ENCODE measurements around the gene SLC2A4. TPM values are rescaled to one million over a fixed set of nuclear protein-coding genes. Genes with fewer than 3 reads are reported as not detected.
A peak's percentile ranks its signal among the peaks of the same experiment; 100 is the strongest.

SLC2A4 gene
- total and polyA plus RNA-seq, 2 donors from 2014 or later = 2.8 to 4.2 TPM

DNA sequence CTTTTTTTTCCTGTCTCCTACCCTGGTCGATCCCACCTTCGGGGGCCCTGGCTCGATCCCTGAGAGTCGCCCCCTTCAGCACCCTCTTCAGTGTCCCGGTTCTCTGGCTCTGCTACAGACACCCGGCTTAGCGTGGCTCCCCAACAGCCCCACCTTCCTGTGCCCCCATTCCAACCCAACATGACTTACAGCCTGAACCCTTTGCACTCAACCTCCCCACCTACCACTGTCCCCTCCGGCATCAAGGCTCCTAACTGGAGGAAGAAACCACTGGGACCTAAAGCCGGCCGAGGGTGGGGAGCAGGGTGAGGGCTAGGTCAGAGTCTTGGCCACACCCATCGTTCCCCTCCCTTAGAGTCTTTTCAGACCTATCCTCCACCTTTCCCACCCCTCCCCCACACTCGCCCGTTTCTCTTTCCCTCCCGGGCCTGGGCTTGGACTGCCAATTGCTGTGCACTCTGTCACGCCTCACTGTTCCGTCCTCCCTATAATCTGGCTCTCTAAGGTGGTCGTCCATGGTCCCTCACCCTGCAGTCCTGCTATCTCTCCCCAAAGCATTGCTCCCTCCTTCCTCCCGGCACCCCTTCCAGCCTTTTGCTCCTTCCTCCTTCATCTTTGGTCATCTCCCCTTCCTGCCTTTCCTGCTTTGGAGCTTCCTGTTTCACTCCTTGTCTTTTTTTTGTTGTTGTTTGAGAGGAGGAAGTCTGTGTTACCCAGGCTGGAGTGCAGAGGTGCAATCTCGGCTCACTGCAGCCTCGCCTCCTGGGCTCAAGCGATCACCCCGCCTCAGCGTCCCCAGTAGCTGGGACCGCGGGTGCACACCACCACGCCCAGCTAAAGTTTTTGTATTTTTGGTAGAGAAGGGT lies 18.4 kb upstream of the SLC2A4 start:
- no peaks in the 10 kb centered on the region for H3K27me3 ChIP-seq (ENCODE audit: control insufficient read depth, insufficient read depth, low read length)
- FAIRE-seq = no peak
- peaks cover 0 to 2% (median 0%) of the 10 kb centered on the region in 3 donors for H3K36me3 ChIP-seq (ENCODE audit: control insufficient read depth in 2 of 3, insufficient read depth in 3 of 3, low read length in 3 of 3)
- no peaks in the 10 kb centered on the region for H3K9me3 ChIP-seq (ENCODE audit: control insufficient read depth in 2 of 3, insufficient read depth in 1 of 3, low read length in 3 of 3)
- peaks cover 0 to 21% (median 3%) of the 10 kb centered on the region in 3 donors for H3K4me1 ChIP-seq (ENCODE audit: control insufficient read depth in 2 of 3, insufficient read depth in 2 of 3, low read depth in 1 of 3, low read length in 3 of 3)
- peak overlapping the region; percentile 88 to 89 for H3K27ac ChIP-seq (ENCODE audit: low read depth in 2 of 2, low read length in 2 of 2)
- peak overlapping the region; percentile 53 to 74 (median 72) for H3K4me3 ChIP-seq (ENCODE audit: low read length in 3 of 3)
- peak overlapping the region; percentile 46 to 77 (median 49) for H3K9ac ChIP-seq (ENCODE audit: low read length in 3 of 3)
- intact Hi-C loops (cut with DNase I) = no loop called here
- TF ChIP-seq, protein P1, sequence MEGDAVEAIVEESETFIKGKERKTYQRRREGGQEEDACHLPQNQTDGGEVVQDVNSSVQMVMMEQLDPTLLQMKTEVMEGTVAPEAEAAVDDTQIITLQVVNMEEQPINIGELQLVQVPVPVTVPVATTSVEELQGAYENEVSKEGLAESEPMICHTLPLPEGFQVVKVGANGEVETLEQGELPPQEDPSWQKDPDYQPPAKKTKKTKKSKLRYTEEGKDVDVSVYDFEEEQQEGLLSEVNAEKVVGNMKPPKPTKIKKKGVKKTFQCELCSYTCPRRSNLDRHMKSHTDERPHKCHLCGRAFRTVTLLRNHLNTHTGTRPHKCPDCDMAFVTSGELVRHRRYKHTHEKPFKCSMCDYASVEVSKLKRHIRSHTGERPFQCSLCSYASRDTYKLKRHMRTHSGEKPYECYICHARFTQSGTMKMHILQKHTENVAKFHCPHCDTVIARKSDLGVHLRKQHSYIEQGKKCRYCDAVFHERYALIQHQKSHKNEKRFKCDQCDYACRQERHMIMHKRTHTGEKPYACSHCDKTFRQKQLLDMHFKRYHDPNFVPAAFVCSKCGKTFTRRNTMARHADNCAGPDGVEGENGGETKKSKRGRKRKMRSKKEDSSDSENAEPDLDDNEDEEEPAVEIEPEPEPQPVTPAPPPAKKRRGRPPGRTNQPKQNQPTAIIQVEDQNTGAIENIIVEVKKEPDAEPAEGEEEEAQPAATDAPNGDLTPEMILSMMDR (IDR thresholded peaks at IDR 0.05; ENCODE audit: borderline replicate concordance, extremely low read depth, insufficient read depth) = no peak
- peak; percentile 78 to 91 (median 87) for DNase-seq

- no peak for FAIRE-seq
- Histone ChIP-seq H3K4me1 (ENCODE audit: control insufficient read depth in 2 of 3, insufficient read depth in 2 of 3, low read depth in 1 of 3, low read length in 3 of 3) (peaks cover 0 to 21% (median 3%) of the 10 kb centered on the region in 3 donors), H3K27me3 (ENCODE audit: control insufficient read depth, insufficient read depth, low read length) (no peaks in the 10 kb centered on the region), H3K9ac (ENCODE audit: low read length in 3 of 3) (no peak overlapping the region), H3K36me3 (ENCODE audit: control insufficient read depth in 2 of 3, insufficient read depth in 3 of 3, low read length in 3 of 3) (peaks cover 0 to 2% (median 0%) of the 10 kb centered on the region in 3 donors), H3K27ac (ENCODE audit: low read depth in 2 of 2, low read length in 2 of 2) (peak overlapping the region; percentile 88 to 89), H3K4me3 (ENCODE audit: low read length in 3 of 3) (peak overlapping the region in 1 of 3 donors; percentile 74), H3K9me3 (ENCODE audit: control insufficient read depth in 2 of 3, insufficient read depth in 1 of 3, low read length in 3 of 3) (no peaks in the 10 kb centered on the region)
- DNase-seq = no peak
- TF ChIP-seq, protein P1 (IDR thresholded peaks at IDR 0.05; ENCODE audit: borderline replicate concordance, extremely low read depth, insufficient read depth) = no peak
- intact Hi-C loops (cut with DNase I) = no loop called here
These were observed 17.8 kb upstream of the SLC2A4 start for GRCh38 chr17:7263801-7264078.

- H3K4me1 ChIP-seq (ENCODE audit: control insufficient read depth in 2 of 3, insufficient read depth in 2 of 3, low read depth in 1 of 3, low read length in 3 of 3) = peaks cover 0 to 11% (median 0%) of the 10 kb centered on the region in 3 donors
- H3K27me3 ChIP-seq (ENCODE audit: control insufficient read depth, insufficient read depth, low read length) = no peaks in the 10 kb centered on the region
- no peaks in the 10 kb centered on the region for H3K9me3 ChIP-seq (ENCODE audit: control insufficient read depth in 2 of 3, insufficient read depth in 1 of 3, low read length in 3 of 3)
- TF ChIP-seq, protein P1 (IDR thresholded peaks at IDR 0.05; ENCODE audit: borderline replicate concordance, extremely low read depth, insufficient read depth) = no peak
- DNase-seq (no peak), FAIRE-seq (no peak)
- H3K9ac ChIP-seq (ENCODE audit: low read length in 3 of 3) = no peak overlapping the region
- H3K4me3 ChIP-seq (ENCODE audit: low read length in 3 of 3) = no peak overlapping the region
- H3K27ac ChIP-seq (ENCODE audit: low read depth in 2 of 2, low read length in 2 of 2) = no peak overlapping the region
- intact Hi-C loops (cut with DNase I) = no loop called here
- no peaks in the 10 kb centered on the region for H3K36me3 ChIP-seq (ENCODE audit: control insufficient read depth in 2 of 3, insufficient read depth in 3 of 3, low read length in 3 of 3)
These were observed 14.7 kb upstream of the SLC2A4 start for GRCh38 chr17:7266784-7267183.

Data from kidney (tissue), 14 donors.